NCI-H2081 treated with DMSO at 0.1 percent for 48 hours (cell line): ENCODE results near the gene SLC25A25.

Source experiments
- DNase-seq: peaks from one replicate; lab custom pipeline; 2025; lab: John Stamatoyannopoulos, UW

Gene SLC25A25

GRCh38 chr9:128145536-128145935 lies 77.5 kb downstream of the SLC25A25 start:
- DNase-seq: no peak

- no peak for DNase-seq
Measured at GRCh38 chr9:128145951-128146351, 77.9 kb downstream of the SLC25A25 start.

- DNase-seq: no peak
Measured at GRCh38 chr9:128146591-128147120, 78.6 kb downstream of the SLC25A25 start.

- no peak for DNase-seq
Measured at GRCh38 chr9:128148509-128149000, 80.5 kb downstream of the SLC25A25 start.

GRCh38 chr9:128149001-128149701 lies 81.1 kb downstream of the SLC25A25 start, which contains the start of gene LCN2:
TSS of gene LCN2 (plus strand) at chr9:128149453. CDS start at chr9:128149526, 73 bp downstream.
- no peak for DNase-seq

DNA sequence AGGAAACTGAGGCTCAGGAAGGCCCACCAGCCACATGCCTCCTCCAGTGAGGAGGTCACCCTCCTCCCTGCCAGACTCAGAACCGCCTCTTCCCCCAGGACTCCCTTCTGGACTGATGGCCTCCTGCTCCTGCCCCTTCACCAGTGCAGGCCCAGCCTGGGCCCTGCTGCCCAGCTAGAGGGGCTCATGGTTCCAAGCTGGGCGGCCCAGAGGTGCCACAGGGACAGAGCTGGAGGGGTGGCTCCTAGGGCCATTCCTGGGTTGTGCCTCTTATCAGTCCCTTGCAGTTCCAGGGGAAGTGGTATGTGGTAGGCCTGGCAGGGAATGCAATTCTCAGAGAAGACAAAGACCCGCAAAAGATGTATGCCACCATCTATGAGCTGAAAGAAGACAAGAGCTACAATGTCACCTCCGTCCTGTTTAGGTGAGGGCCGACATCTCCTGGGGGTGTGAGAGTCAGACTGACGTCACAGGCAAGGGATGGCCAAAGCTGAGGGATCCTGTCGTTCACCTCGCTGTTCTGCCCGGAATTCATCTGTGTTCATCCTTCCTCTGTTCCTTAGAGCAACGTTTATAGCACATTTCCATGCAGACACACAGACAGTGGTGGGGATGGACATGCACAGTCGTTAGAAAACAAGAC lies 82.0 kb downstream of the SLC25A25 start:
- DNase-seq: no peak

DNA sequence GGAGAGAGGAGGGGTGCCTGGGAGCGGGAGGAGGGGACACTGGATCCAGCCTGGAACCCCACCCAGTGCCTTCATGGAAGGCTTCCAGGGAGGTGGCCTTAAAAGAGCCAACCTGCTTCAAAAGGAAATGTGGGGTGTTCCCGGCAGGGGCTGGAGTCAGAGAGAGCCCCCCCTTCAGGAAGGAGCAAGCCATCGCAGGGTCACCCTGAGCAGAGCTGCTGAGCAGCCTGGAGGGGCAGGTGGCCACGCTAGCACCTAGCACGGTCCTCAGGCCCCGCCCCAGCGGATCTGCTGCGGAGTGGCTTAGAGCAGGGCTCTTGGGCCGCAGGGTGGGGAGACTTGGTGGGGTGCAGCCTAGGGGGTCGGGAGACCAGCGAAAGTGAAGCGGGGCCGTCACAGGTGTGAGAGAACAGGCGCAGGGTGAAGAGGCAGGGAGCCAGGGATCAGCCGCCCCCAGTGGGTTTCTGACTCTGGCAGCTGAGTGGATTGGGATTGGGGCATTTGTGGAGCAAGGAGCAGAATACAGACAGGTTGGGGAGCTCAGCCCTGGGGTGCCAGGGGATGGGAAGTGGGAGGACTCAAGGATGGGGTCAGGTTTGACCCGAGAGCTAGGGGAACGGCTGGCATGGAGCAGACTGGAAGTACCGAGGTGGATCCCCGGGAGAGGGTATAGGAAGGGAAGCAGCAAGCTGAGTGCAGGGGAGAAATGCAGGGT lies 82.7 kb downstream of the SLC25A25 start:
- DNase-seq: no peak

- no peak for DNase-seq
Measured at GRCh38 chr9:128151309-128152132, 83.5 kb downstream of the SLC25A25 start.

- no peak for DNase-seq
Measured at GRCh38 chr9:128152133-128153059, 84.4 kb downstream of the SLC25A25 start.

- no peak for DNase-seq
Measured at GRCh38 chr9:128153060-128153946, 85.3 kb downstream of the SLC25A25 start.

GRCh38 chr9:128153947-128154695 lies 86.1 kb downstream of the SLC25A25 start:
- no peak for DNase-seq

DNA sequence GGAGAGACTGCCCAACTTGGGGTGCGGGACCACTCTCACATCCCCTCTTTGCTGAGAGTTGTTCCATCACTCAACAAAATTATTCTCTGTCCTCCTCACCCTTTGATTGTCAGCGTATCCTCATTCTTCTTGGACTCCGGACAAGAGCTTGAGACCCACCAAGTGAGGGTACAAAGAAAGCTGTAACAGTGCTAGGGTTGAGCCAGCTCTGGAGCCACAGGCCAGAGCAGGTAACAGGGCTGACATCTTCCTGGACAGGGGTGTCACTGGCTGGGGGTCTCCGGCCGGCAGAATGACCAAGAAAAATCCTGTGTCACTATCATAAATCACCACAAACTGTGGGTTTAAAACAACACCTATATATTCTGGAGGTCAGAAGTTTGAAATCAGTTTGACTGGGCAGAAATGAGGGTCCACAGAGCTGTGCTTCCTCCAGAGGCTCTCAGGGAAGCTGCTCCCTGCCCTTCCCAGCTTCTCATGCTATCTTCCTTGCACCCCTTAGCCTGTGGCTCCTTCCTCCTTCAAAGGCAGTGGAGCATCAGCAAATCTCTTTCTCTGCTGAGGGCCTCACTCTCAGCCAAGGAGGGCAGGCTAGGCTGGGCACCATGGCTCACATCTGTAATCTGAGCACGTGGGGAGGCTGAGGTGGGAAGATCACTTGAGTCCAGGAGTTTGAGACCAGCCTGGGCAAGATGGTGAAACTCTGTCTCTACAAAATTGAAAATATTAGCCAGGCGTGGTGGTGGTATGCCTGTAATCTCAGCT lies 87.9 kb downstream of the SLC25A25 start:
- DNase-seq: no peak
